Fibroblast of the aortic adventitia (primary cell): ENCODE data around the gene DUSP8. TPM values are rescaled to one million over a fixed set of nuclear protein-coding genes. Genes with fewer than 3 reads are reported as not detected.
"Not testable (repeated sequence)": the region's sequence is repeated elsewhere in the genome, so short reads cannot be mapped to it uniquely, and the experiment has no call there.

Experiments
- DNase-seq: peaks from one replicate; pipeline ENCODE4 v3.0.0-alpha.2; 2010; ENCODE audit warnings: low read depth
- H3K4me3 ChIP-seq: 2 replicates; pipeline ENCODE4 v1.5.1; 2011; ENCODE audit warnings: low read depth, mild to moderate bottlenecking, control low read depth, low read length, moderate library complexity
- total RNA-seq: library from RNA; depleted of rRNA; stranded (reverse); fragments of >200 nt; gene quantifications from 2 replicates; pipeline ENCODE4 v1.2.3, GENCODE V29; 2012; ENCODE audit warnings: low replicate concordance
- TF ChIP-seq, protein P1 (sequence below): IDR thresholded peaks from 2 replicates; pipeline ENCODE4 v1.5.1; 2011; ENCODE audit warnings: mild to moderate bottlenecking, low read length, control low read depth, inconsistent platforms; ENCODE audit not compliant: insufficient read depth

The DUSP8 gene
- total RNA-seq, 1 donor = 0.36 TPM

DNA sequence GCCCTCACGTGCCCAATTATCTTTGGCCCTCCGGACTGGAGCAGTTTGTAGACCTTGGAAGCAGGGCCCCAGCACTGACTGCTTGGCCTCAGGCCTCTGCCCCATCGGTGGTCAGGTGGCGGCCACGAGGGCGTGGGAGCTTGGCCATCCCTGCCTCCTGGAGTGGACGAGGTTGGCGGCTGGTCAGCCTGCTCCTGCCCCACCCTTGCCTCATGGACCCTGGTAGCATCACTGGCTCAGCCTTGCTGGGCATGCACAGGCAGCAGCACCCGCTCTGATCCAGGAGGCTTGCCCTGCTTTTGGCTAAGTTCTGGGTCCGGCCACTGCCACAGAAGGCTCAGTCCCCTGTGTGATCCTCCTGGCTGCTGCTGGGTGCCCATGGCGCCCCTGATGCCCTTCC, 32.1 kb upstream of the DUSP8 start:
- no peak overlapping the region for H3K4me3 ChIP-seq
- no peak for DNase-seq
- TF ChIP-seq, protein P1, sequence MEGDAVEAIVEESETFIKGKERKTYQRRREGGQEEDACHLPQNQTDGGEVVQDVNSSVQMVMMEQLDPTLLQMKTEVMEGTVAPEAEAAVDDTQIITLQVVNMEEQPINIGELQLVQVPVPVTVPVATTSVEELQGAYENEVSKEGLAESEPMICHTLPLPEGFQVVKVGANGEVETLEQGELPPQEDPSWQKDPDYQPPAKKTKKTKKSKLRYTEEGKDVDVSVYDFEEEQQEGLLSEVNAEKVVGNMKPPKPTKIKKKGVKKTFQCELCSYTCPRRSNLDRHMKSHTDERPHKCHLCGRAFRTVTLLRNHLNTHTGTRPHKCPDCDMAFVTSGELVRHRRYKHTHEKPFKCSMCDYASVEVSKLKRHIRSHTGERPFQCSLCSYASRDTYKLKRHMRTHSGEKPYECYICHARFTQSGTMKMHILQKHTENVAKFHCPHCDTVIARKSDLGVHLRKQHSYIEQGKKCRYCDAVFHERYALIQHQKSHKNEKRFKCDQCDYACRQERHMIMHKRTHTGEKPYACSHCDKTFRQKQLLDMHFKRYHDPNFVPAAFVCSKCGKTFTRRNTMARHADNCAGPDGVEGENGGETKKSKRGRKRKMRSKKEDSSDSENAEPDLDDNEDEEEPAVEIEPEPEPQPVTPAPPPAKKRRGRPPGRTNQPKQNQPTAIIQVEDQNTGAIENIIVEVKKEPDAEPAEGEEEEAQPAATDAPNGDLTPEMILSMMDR = no peak

DNA sequence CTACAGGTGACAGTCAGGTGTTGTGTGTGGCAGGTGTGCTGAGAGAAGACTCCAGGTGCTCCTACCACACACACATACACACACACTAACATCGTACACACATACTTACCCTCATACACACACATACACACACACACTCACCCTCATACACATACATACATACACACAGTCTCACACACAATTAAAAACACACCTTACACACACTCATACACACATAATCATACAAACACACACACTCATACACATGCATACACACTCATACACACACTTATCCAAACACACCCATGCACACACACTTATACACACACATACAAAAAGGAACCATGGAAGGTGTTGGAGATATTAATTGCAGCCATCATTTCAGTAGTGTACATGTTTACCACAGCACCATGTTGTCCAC, 31.6 kb upstream of the DUSP8 start:
- TF ChIP-seq, protein P1 = no peak
- DNase-seq = no peak
- no peak overlapping the region for H3K4me3 ChIP-seq

DNA sequence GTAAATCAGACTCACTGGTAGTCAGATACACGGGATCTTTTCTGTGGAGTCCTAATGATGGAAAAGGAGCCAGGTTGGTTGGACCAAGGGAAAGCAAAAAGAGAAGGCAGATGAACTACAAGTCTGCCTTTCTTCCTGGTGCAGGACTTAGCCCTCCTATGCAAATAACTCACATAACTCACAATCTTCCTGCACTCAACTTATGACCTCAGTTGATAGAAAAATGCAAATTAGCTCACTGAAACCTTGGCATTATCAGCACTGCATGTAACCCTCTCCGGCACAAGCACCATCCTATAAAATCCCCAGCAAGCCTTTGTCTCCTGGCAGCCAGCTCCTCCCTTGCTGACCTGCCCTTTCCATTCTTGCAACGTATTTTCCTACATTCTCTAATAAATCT, 29.6 kb upstream of the DUSP8 start:
- H3K4me3 ChIP-seq, DNase-seq: not testable (repeated sequence)

DNA sequence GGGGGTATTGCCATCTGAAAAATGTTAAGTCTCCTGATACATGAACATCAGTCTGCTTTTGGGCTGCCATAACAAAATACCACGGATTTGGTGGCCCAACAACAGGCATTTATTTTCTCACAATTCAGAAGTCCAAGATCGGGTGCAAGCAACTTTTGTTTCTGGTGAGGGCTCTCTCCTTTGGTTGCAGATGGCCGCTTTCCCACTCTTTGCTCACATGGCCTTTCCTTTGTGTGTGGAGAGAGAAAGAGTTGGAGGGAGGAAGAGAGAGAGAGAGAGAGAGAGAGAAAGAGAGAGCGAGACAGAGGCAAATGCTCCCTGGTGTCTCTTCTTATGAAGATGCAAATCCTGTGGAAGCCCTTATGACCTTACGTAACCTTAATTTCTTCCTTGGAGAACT, 28.6 kb upstream of the DUSP8 start:
- no peak overlapping the region for H3K4me3 ChIP-seq
- TF ChIP-seq, protein P1 = no peak
- no peak for DNase-seq

DNA sequence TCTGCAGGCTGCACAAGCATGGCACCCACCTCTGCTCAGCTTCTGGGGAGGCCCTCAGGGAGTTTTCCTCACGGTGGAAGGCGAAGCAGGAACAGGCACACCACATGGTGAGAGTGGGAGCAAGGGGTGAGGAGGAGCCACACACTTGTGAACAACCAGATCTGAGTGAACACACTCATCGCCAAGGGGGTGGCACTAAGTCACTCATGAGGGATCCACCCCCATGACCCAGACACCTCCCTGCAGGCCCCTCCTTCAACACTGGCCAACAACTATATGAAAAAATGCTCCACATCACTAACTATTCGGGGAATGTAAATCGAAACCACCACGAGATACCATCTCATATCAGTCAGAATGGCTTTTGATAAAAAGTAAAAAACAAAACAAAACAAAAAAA, 26.7 kb upstream of the DUSP8 start:
- TF ChIP-seq, protein P1 = no peak
- DNase-seq = no peak
- H3K4me3 ChIP-seq = no peak overlapping the region

DNA sequence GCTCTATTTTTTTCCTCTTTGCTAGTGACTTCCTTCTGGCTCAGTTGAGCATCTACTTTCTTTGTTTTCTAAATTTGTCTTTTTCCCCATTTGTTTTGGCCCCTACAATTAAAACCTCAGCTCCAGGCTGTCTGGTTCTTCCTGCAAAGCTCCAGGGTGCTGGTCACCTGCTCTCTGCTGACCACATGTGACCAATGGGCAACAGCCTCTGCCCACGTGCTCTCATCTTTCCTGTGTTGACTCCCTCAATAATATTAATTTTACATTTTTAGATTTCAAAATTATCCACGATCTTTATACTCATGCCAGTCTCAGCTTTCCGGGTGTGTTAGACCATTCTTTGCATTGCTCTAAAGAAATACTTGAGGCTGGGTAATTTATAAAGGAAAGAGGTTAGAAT, 26.3 kb upstream of the DUSP8 start:
- H3K4me3 ChIP-seq, DNase-seq: not testable (repeated sequence)

DNA sequence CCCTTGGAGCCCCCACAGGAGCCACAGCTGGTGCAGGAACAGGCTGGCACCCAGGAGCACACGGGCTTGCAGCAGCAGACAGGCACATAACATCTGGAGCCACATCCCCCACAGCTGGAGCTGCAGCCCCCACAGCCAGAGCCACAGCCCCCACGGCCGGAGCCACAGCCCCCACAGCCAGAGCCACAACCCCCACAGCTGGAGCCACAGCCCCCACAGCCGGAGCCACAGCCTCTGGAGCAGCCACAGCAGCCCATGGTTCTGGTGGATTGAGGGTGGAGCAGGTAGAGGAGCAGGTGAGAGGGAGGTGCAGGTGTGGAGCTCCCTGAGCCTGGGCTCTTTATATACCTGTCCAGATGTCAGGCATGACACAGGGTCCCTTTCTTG, 25.9 kb upstream of the DUSP8 start, which contains the start of gene KRTAP5-2:
Gene KRTAP5-2 (minus strand): TSS at position 301 of the 387 bp plus-strand sequence. CDS start 44 bp downstream, at position 257.
- no peak within 1 kb of the TSS for H3K4me3 ChIP-seq
- TF ChIP-seq, protein P1 = no peak
- DNase-seq = no peak

DNA sequence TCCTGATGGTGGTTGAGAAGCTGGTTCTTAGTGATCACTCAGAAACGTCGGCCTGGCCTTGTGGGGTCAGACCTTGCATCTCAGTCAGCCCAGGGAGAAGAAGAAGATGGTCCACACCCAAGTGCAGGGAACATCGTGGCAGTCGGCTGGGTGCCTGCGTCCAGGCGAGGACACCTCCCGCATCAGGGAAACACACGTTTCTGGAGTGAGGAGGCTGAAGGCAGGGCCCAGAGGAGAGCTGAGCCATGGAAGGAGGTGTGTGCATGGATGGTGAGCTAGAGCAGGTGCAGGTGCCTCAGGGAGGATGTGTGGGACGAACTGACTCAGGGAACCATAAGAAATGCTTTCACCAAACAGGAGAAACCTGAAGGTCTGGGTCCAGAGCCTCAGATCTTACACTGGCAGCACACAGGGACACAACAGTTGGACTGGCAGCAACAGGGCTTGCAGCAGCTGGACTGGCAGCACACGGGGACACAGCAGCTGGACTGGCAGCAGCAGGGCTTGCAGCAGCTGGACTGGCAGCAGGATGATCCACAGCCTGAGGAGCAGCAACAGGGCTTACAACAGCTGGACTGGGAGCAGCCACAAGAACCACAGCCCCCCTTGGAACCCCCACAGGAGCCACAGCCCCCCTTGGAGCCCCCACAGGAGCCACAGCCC, 25.4 kb upstream of the DUSP8 start:
- TF ChIP-seq, protein P1 = no peak
- DNase-seq = no peak
- H3K4me3 ChIP-seq = no peak overlapping the region

DNA sequence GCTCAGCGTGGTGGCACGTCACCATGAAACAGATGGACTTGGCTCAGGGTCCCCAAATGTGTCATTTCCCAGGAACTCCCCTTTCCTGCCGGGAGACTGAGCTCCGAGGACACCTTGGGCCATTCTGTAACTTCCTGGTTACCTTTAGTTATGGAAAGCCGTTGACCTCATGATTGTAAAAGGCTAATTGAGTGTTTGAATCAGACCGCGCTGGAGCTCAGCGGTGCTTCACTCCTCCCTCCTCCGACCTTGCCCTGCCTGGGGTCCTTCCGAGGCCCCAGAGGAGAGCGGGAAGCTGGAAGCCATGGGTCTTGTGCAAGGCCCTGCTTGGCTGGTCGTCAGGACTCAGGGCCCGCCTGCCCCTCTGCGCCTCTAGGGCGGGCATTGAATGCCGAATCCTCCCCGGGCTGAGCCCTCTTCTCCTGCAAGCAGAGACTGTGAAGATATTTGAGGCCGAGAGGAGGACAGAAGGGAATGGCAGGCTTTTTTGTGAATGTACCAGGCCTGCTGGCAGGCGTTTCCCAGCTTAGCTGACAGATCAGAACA, 24.6 kb upstream of the DUSP8 start:
- DNase-seq, H3K4me3 ChIP-seq: not testable (repeated sequence)

DNA sequence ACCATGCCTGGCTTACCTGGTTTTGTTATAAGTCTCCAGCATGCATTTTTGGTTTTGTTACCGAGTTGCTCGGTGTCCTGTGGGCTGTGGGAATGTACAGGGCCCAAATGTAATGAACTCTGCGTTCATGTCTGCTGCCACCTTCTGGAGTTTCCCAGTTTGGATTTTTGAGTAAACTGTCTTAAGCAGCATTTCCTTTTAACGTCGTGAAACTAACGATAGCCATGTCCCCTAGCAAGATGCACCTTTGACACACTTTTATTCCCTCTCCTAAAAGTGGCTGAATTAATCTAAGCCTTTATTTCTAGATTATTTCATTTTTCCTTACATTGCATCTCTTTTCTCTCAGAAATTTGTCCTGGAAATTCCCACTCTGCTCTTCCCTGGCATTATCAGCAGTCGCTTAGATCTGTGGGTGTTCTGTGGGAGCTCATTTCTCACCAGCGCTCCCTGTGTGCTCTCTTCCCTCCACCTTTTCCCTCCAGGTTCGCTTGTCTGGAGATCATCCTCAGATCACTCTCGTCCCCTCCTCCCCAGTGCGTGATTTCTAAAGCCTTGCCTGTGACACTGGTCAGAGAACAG, 24.0 kb upstream of the DUSP8 start:
- not testable (repeated sequence) for H3K4me3 ChIP-seq
- DNase-seq = peak; percentile 14
